Measurements from ENCODE around the gene KRTAP12-4.
"Not testable (repeated sequence)": the region's sequence is repeated elsewhere in the genome, so short reads cannot be mapped to it uniquely, and the experiment has no call there.

- not testable (repeated sequence) for TF ChIP-seq CTCF (conservative IDR thresholded peaks at IDR 0.05); EZH2 (IDR thresholded peaks at IDR 0.05; ENCODE audit: low read depth)
These were observed 27.2 kb downstream of the KRTAP12-4 start for GRCh38 chr21:44627181-44627822.

Measured in PC-9 (cell line).